Measurements from ENCODE around the gene YJU2.

- no peak for TF ChIP-seq GATA2 (IDR thresholded peaks at IDR 0.05; ENCODE audit: low read depth, low read length)
- TF ChIP-seq GATA3 (IDR thresholded peaks at IDR 0.05; ENCODE audit: low read depth, low read length) = no peak
Measured at GRCh38 chr19:4201798-4202197, 45.1 kb upstream of the YJU2 start.
